ENCODE data around the gene SPRR1B. TPM values are rescaled to one million over a fixed set of nuclear protein-coding genes. Genes with fewer than 3 reads are reported as not detected.

SPRR1B gene
- total and polyA plus RNA-seq, 4 donors, result 0.31 to 1.9 TPM; not detected in 2

- no peak overlapping the region for H3K4me3 ChIP-seq
- 55 to 78% methylated on average over 2 of the region's 2 CpGs for WGBS, 2 donors
- no peak overlapping the region for H3K27ac ChIP-seq (ENCODE audit: low read depth in 1 of 2, low read length in 1 of 2)
- H3K27me3 ChIP-seq (ENCODE audit: control insufficient read depth in 3 of 3, insufficient read depth in 3 of 3, low read length in 2 of 3), result no peaks in the 10 kb centered on the region
- ATAC-seq (ENCODE audit: insufficient read depth, low FRiP score) (no peak), DNase-seq (no peak)
- TF ChIP-seq CTCF (IDR thresholded peaks at IDR 0.05; ENCODE audit: control extremely low read depth, extremely low read depth), result no peak
- no peaks in the 10 kb centered on the region for H3K4me1 ChIP-seq (ENCODE audit: control insufficient read depth in 5 of 5, insufficient read depth in 5 of 5, low read length in 5 of 5)
- H3K9ac ChIP-seq (ENCODE audit: insufficient read depth in 1 of 2, low read length in 2 of 2), result no peak overlapping the region
- H3K9me3 ChIP-seq (ENCODE audit: control insufficient read depth in 4 of 4, insufficient read depth in 3 of 4, low read length in 3 of 4), result no peaks in the 10 kb centered on the region
- no peaks in the 10 kb centered on the region for H3K36me3 ChIP-seq (ENCODE audit: control insufficient read depth in 4 of 4, insufficient read depth in 4 of 4, low read length in 4 of 4)
These were observed 27.2 kb downstream of the SPRR1B start for GRCh38 chr1:153058154-153058553.

DNA sequence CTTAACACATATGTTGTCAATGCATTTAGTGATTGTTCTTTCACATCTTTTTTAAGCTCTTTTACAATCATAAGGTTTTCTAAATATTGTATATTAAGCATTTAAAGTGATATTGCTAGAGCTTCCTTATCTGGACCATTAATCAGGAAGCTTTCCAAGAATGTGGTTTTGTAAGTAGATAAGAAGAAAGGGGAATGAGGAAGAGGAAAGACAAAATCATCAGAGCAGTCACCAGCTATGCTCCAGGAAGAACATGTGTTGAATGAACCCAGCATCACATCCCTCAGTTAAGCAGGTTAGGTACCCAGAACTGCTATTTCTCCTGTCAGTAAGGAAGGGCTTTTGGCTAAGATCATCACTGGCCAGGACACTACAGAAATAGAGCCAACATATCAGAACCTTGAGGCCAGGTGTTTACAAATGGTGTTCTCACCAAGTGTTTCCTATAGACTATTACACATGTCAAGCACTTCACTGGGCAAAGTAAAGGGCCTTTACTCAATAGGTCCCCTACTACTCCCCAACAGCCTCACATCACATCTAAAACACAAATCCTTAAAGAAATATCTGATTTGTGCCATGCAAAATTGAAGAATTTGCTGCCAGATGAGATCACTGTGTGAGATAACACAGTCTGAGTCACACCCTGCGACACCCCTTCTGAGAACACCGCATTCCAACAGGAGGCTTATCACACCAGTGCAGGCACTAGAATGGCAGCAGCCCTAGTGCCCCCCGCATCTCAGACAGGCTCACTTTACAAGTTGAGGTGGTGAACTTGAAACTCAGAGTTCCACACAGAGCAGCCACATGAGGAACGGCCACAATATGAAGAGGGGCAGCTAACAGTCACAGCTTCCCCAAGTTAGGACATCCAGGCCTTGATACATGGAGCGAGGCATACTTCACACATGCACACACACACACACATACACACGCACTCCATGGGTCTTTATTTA lies 28.1 kb downstream of the SPRR1B start:
- H3K36me3 ChIP-seq (ENCODE audit: control insufficient read depth in 4 of 4, insufficient read depth in 4 of 4, low read length in 4 of 4), result no peaks in the 10 kb centered on the region
- no peak overlapping the region for H3K4me3 ChIP-seq
- no peaks in the 10 kb centered on the region for H3K27me3 ChIP-seq (ENCODE audit: control insufficient read depth in 3 of 3, insufficient read depth in 3 of 3, low read length in 2 of 3)
- 68 to 76% methylated on average over 6 of the region's 6 CpGs for WGBS, 2 donors
- H3K9ac ChIP-seq (ENCODE audit: insufficient read depth in 1 of 2, low read length in 2 of 2), result no peak overlapping the region
- TF ChIP-seq CTCF (IDR thresholded peaks at IDR 0.05; ENCODE audit: control extremely low read depth, extremely low read depth), result no peak
- H3K9me3 ChIP-seq (ENCODE audit: control insufficient read depth in 4 of 4, insufficient read depth in 3 of 4, low read length in 3 of 4), result no peaks in the 10 kb centered on the region
- no peak for DNase-seq
- H3K27ac ChIP-seq (ENCODE audit: low read depth in 1 of 2, low read length in 1 of 2), result no peak overlapping the region
- no peaks in the 10 kb centered on the region for H3K4me1 ChIP-seq (ENCODE audit: control insufficient read depth in 5 of 5, insufficient read depth in 5 of 5, low read length in 5 of 5)
- no peak for ATAC-seq (ENCODE audit: insufficient read depth, low FRiP score)

GRCh38 chr1:153070243-153070642 lies 39.2 kb downstream of the SPRR1B start:
- H3K4me3 ChIP-seq, result no peak overlapping the region
- DNase-seq, result no peak
- no peaks in the 10 kb centered on the region for H3K36me3 ChIP-seq (ENCODE audit: control insufficient read depth in 4 of 4, insufficient read depth in 4 of 4, low read length in 4 of 4)
- no peak for ATAC-seq (ENCODE audit: insufficient read depth, low FRiP score)
- no peak overlapping the region for H3K9ac ChIP-seq (ENCODE audit: insufficient read depth in 1 of 2, low read length in 2 of 2)
- no peaks in the 10 kb centered on the region for H3K27me3 ChIP-seq (ENCODE audit: control insufficient read depth in 3 of 3, insufficient read depth in 3 of 3, low read length in 2 of 3)
- WGBS, 2 donors, result 69 to 73% methylated on average over 2 of the region's 2 CpGs
- no peaks in the 10 kb centered on the region for H3K4me1 ChIP-seq (ENCODE audit: control insufficient read depth in 5 of 5, insufficient read depth in 5 of 5, low read length in 5 of 5)
- H3K27ac ChIP-seq (ENCODE audit: low read depth in 1 of 2, low read length in 1 of 2), result no peak overlapping the region
- no peak for TF ChIP-seq CTCF (IDR thresholded peaks at IDR 0.05; ENCODE audit: control extremely low read depth, extremely low read depth)
- H3K9me3 ChIP-seq (ENCODE audit: control insufficient read depth in 4 of 4, insufficient read depth in 3 of 4, low read length in 3 of 4), result peaks cover 0 to 4% (median 0%) of the 10 kb centered on the region in 4 donors
